ENCODE measurements around the gene DDIT3.

DNA sequence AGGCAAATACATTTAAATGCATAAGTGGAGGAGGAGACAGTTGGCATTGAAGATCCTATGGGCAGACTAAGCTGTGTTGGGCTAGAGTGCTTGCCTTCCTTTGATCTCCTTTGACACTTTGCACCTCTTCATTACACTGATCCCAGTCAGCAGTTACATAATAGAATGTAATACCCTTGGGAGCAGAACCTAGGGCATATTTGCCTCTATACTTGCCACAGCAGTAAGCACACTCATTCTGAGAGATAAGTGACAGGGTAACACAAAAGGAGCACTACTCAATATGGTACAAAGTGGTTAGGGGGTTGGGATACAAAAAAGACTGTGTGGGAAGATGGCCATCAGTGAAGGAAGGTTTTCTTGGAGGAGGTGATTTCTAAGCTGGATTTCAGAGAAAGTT, 23.5 kb downstream of the DDIT3 start:
- no peak for TF ChIP-seq SIN3A (IDR thresholded peaks at IDR 0.05; ENCODE audit: borderline replicate concordance, insufficient read depth, low read length)
- TF ChIP-seq POLR2AphosphoS5 (IDR thresholded peaks at IDR 0.05; ENCODE audit: low read depth, low read length): no peak
- TF ChIP-seq, protein P1, sequence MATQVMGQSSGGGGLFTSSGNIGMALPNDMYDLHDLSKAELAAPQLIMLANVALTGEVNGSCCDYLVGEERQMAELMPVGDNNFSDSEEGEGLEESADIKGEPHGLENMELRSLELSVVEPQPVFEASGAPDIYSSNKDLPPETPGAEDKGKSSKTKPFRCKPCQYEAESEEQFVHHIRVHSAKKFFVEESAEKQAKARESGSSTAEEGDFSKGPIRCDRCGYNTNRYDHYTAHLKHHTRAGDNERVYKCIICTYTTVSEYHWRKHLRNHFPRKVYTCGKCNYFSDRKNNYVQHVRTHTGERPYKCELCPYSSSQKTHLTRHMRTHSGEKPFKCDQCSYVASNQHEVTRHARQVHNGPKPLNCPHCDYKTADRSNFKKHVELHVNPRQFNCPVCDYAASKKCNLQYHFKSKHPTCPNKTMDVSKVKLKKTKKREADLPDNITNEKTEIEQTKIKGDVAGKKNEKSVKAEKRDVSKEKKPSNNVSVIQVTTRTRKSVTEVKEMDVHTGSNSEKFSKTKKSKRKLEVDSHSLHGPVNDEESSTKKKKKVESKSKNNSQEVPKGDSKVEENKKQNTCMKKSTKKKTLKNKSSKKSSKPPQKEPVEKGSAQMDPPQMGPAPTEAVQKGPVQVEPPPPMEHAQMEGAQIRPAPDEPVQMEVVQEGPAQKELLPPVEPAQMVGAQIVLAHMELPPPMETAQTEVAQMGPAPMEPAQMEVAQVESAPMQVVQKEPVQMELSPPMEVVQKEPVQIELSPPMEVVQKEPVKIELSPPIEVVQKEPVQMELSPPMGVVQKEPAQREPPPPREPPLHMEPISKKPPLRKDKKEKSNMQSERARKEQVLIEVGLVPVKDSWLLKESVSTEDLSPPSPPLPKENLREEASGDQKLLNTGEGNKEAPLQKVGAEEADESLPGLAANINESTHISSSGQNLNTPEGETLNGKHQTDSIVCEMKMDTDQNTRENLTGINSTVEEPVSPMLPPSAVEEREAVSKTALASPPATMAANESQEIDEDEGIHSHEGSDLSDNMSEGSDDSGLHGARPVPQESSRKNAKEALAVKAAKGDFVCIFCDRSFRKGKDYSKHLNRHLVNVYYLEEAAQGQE (IDR thresholded peaks at IDR 0.05; ENCODE audit: insufficient read depth in 1 of 2, low read depth in 2 of 2, low read length in 2 of 2): no peak

All from PFSK-1 (cell line).